B cell (primary cell): Measurements from ENCODE around the gene RNF130. TPM values are rescaled to one million over a fixed set of nuclear protein-coding genes. Genes with fewer than 3 reads are reported as not detected.

Experiments
- ATAC-seq: fragments of 200-7000 bp; cut with Tn5 transposase; one replicate; pipeline ENCODE4 v1.10.0; 2021; ENCODE audit warnings: low read depth, mild to moderate bottlenecking, moderate number of reproducible peaks, moderate library complexity
- CTCF ChIA-PET: fragments of 350-600 bp; sonication (Branson Sonifier 250); formaldehyde crosslinking; loops from one replicate; lab custom pipeline; 2021; ENCODE audit warnings: antibody characterized with exemption, inconsistent platforms; lab: Charles Lee
- POLR2A ChIA-PET: fragments of 350-600 bp; sonication (Branson Sonifier 250); formaldehyde crosslinking; loops from one replicate; lab custom pipeline; 2021; ENCODE audit warnings: antibody characterized with exemption; lab: Charles Lee
- DNase-seq: peaks from one replicate; pipeline ENCODE4 v3.0.0; 2013
- H2AFZ ChIP-seq: 2 replicates; pipeline ENCODE4 v1.6.1; 2012; ENCODE audit warnings: mild to moderate bottlenecking, low read depth, low read length; ENCODE audit not compliant: insufficient read depth, poor library complexity, severe bottlenecking
- H3K27ac ChIP-seq, 2 donors: 1 replicate in 1 of 2; 2 replicates in 1 of 2; pipeline ENCODE4 v1.5.1; 2012 to 2013; ENCODE audit warnings: low read length in 2 of 2, mild to moderate bottlenecking in 2 of 2, moderate library complexity in 1 of 2
- H3K27me3 ChIP-seq, 4 experiments: fragments of 200-600 bp in 1 of 4; sonication (generic) in 1 of 4; replicated peaks in 1 of 4; 1 replicate in 2 of 4; 2 replicates in 2 of 4; pipeline versions ENCODE4 v1.6.1 to v1.7.0; 2013 to 2016; ENCODE audit warnings: low read length in 3 of 4, mild to moderate bottlenecking in 2 of 4, mixed read lengths in 1 of 4, moderate library complexity in 1 of 4; ENCODE audit not compliant: insufficient read depth in 4 of 4, control insufficient read depth in 3 of 4; ENCODE audit errors: control extremely low read depth in 1 of 4
- H3K36me3 ChIP-seq, 2 experiments: replicated peaks in 1 of 2; 1 replicate in 1 of 2; 2 replicates in 1 of 2; pipeline versions ENCODE4 v1.6.1 to v1.7.1; 2013; ENCODE audit warnings: low read length in 1 of 2; ENCODE audit not compliant: insufficient read depth in 2 of 2, control insufficient read depth in 1 of 2; ENCODE audit errors: control extremely low read depth in 1 of 2, extremely low read depth in 1 of 2
- H3K4me1 ChIP-seq, 2 donors: fragments of 200-600 bp in 1 of 2; sonication (generic) in 1 of 2; 1 replicate in 1 of 2; 2 replicates in 1 of 2; pipeline versions ENCODE4 v1.5.1 to v1.6.1; 2013 to 2017; ENCODE audit warnings: low read length in 2 of 2; ENCODE audit not compliant: control insufficient read depth in 2 of 2, insufficient read depth in 2 of 2
- H3K4me2 ChIP-seq: replicated peaks from 2 replicates; pipeline ENCODE3; 2012; ENCODE audit warnings: mild to moderate bottlenecking, low read depth, low read length; ENCODE audit not compliant: poor library complexity, severe bottlenecking
- H3K4me3 ChIP-seq, 5 experiments: fragments of 200-600 bp in 1 of 5; sonication (generic) in 1 of 5; 1 replicate in 3 of 5; 2 replicates in 2 of 5; pipeline versions ENCODE4 v1.5.1 to v1.7.0; 2011 to 2016; ENCODE audit warnings: low read length in 4 of 5, mild to moderate bottlenecking in 4 of 5, low read depth in 2 of 5, control low read depth in 1 of 5, moderate library complexity in 1 of 5; ENCODE audit not compliant: insufficient read depth in 1 of 5; ENCODE audit errors: control extremely low read depth in 1 of 5, extremely low read depth in 1 of 5
- H3K79me2 ChIP-seq: fragments of 200-600 bp; sonication (generic); one replicate; pipeline ENCODE4 v1.6.0; 2016; ENCODE audit warnings: low read length; ENCODE audit not compliant: control insufficient read depth, insufficient read depth
- H3K9ac ChIP-seq: fragments of 200-600 bp; sonication (generic); 2 replicates; pipeline ENCODE4 v1.6.1; 2017; ENCODE audit warnings: mild to moderate bottlenecking, low read length, moderate library complexity
- H3K9me3 ChIP-seq, 3 donors: one replicate each; pipeline versions ENCODE4 v1.6.1 to v1.7.1; 2013; ENCODE audit warnings: low read length in 2 of 3; ENCODE audit not compliant: control insufficient read depth in 2 of 3, insufficient read depth in 1 of 3; ENCODE audit errors: control extremely low read depth in 1 of 3
- H4K20me1 ChIP-seq: 2 replicates; pipeline ENCODE4 v1.6.0; 2012; ENCODE audit warnings: mild to moderate bottlenecking, low read length; ENCODE audit not compliant: insufficient read depth, control insufficient read depth, poor library complexity, severe bottlenecking
- H3K27ac Mint-ChIP-seq: one replicate; pipeline ENCODE4 v1.8.0; 2021; ENCODE audit warnings: mixed read lengths
- H3K27me3 Mint-ChIP-seq: one replicate; pipeline ENCODE4 v1.8.0; 2021; ENCODE audit warnings: mixed read lengths
- H3K4me1 Mint-ChIP-seq: one replicate; pipeline ENCODE4 v1.8.0; 2021; ENCODE audit warnings: mixed read lengths
- H3K4me3 Mint-ChIP-seq: one replicate; pipeline ENCODE4 v1.8.0; 2021; ENCODE audit warnings: mixed read lengths
- H3K9me3 Mint-ChIP-seq: one replicate; pipeline ENCODE4 v1.8.0; 2022; ENCODE audit warnings: mixed read lengths; ENCODE audit not compliant: insufficient read depth
- CTCF ChIP-seq: fragments of 200-600 bp; IDR thresholded peaks from one replicate; pipeline ENCODE4 v1.8.0; 2022; ENCODE audit warnings: antibody characterized with exemption, mild to moderate bottlenecking
- EZH2 ChIP-seq: IDR thresholded peaks from 2 replicates; pipeline ENCODE4 v1.6.1; 2012; ENCODE audit warnings: borderline replicate concordance, low read depth, mild to moderate bottlenecking, moderate library complexity, low read length; ENCODE audit not compliant: insufficient read depth, poor library complexity, severe bottlenecking
- WGBS: methylation state at CpG from one replicate; pipeline ENCODE4 v1.1.5; 2013; ENCODE audit warnings: missing lambda C conversion rate; ENCODE audit not compliant: insufficient coverage; 5-methylcytosine and 5-hydroxymethylcytosine counted together
- intact Hi-C: fragments of 100-400 bp; cut with micrococcal nuclease; formaldehyde crosslinking; loops from one replicate; pipeline ENCODE4 v1.10.0; 2022
- polyA plus RNA-seq: library from polyadenylated mRNA; depleted of rRNA; stranded (reverse); fragments of >200 nt; gene quantifications from 2 replicates; pipeline ENCODE4 v1.2.3, GENCODE V29; 2012
- total RNA-seq, 2 donors: library from RNA; stranded (reverse); fragments of 120-200 nt in 1 of 2; gene quantifications; 1 replicate in 1 of 2; 2 replicates in 1 of 2; pipeline versions ENCODE4 v1.2.3 to v1.2.4, GENCODE V29; 2013 to 2022

The RNF130 gene
- total and polyA plus RNA-seq, 2 donors (not counting 1 experiment from before 2014, with no cell fraction given), result 18.1 to 25.8 TPM

- H3K4me1 Mint-ChIP-seq, result peaks cover 5% of the 10 kb centered on the region
- Histone ChIP-seq H3K9me3 (peaks cover 0 to 6% (median 2%) of the 10 kb centered on the region in 3 donors), H3K4me1 (peaks cover 0 to 5% of the 10 kb centered on the region in 2 donors), H3K27me3 (peaks cover 0 to 14% (median 1%) of the 10 kb centered on the region in 4 experiments), H3K79me2 (no peaks in the 10 kb centered on the region), H3K9ac (no peak overlapping the region), H3K36me3 (no peaks in the 10 kb centered on the region), H3K27ac (no peak overlapping the region), H3K4me2 (no peak overlapping the region), H4K20me1 (no peaks in the 10 kb centered on the region), H3K4me3 (no peak overlapping the region), H2AFZ (no peak overlapping the region)
- TF ChIP-seq EZH2, result no peak
- no peak for TF ChIP-seq CTCF
- 89% methylated on average over 4 of the region's 7 CpGs for WGBS
- no peak overlapping the region for H3K27ac Mint-ChIP-seq
- H3K9me3 Mint-ChIP-seq, result no peaks in the 10 kb centered on the region
- POLR2A ChIA-PET, result no interaction called here
- intact Hi-C loops, result no loop called here
- ATAC-seq (no peak), DNase-seq (no peak)
- no peak overlapping the region for H3K4me3 Mint-ChIP-seq
- CTCF ChIA-PET, result no interaction called here
- H3K27me3 Mint-ChIP-seq, result peaks cover 20% of the 10 kb centered on the region
Measured at GRCh38 chr5:180085837-180086236, 14.3 kb upstream of the RNF130 start.

- ChIA-PET POLR2A (no interaction called here), CTCF (no interaction called here)
- intact Hi-C loops, result no loop called here
- no peak overlapping the region for H3K4me3 Mint-ChIP-seq
- 31% methylated on average over 6 of the region's 13 CpGs for WGBS
- DNase-seq (no peak), ATAC-seq (no peak)
- H3K27ac Mint-ChIP-seq, result no peak overlapping the region
- no peak overlapping the region for H3K4me2 ChIP-seq
- no peaks in the 10 kb centered on the region for H4K20me1 ChIP-seq
- H3K36me3 ChIP-seq, result no peaks in the 10 kb centered on the region
- H3K4me1 ChIP-seq, result peaks cover 0 to 4% of the 10 kb centered on the region in 2 donors
- H3K27ac ChIP-seq, result no peak overlapping the region
- no peaks in the 10 kb centered on the region for H3K79me2 ChIP-seq
- no peak overlapping the region for H3K4me3 ChIP-seq
- no peak overlapping the region for H3K9ac ChIP-seq
- no peak overlapping the region for H2AFZ ChIP-seq
- peaks cover 6% of the 10 kb centered on the region for H3K4me1 Mint-ChIP-seq
- peaks cover 24% of the 10 kb centered on the region for H3K27me3 Mint-ChIP-seq
- TF ChIP-seq CTCF, result no peak
- TF ChIP-seq EZH2, result no peak
- H3K9me3 Mint-ChIP-seq, result no peaks in the 10 kb centered on the region
- peaks cover 0 to 14% (median 3%) of the 10 kb centered on the region in 3 donors for H3K9me3 ChIP-seq
- peaks cover 0 to 23% (median 5%) of the 10 kb centered on the region in 4 experiments for H3K27me3 ChIP-seq
Measured at GRCh38 chr5:180084638-180085561, 13.3 kb upstream of the RNF130 start.
